Esophagus squamous epithelium (tissue), 5 donors: ENCODE results near the gene CNOT9. TPM values are rescaled to one million over a fixed set of nuclear protein-coding genes. Genes with fewer than 3 reads are reported as not detected.

Experiments used
- DNase-seq: peaks from one replicate; lab custom pipeline; 2025; lab: John Stamatoyannopoulos, UW
- H3K27ac ChIP-seq, 4 donors: fragments of 200-600 bp; sonication (generic); one replicate each; pipeline ENCODE4 v1.5.1; 2016 to 2019; ENCODE audit warnings: mild to moderate bottlenecking in 1 of 4
- H3K27me3 ChIP-seq, 4 donors: fragments of 200-600 bp; sonication (generic); 1 replicate in 3 of 4; 2 replicates in 1 of 4; pipeline versions ENCODE4 v1.5.1 to v1.6.0; 2017 to 2021; ENCODE audit warnings: antibody characterized with exemption in 1 of 4
- H3K36me3 ChIP-seq, 3 donors: fragments of 200-600 bp; sonication (generic); one replicate each; pipeline ENCODE4 v1.5.1; 2016 to 2019
- H3K4me1 ChIP-seq, 3 donors: fragments of 200-600 bp; sonication (generic); one replicate each; pipeline ENCODE4 v1.5.1; 2017 to 2019
- H3K4me3 ChIP-seq, 4 donors: fragments of 200-600 bp; sonication (generic); 1 replicate in 3 of 4; 2 replicates in 1 of 4; pipeline ENCODE4 v1.5.1; 2016 to 2019; ENCODE audit warnings: mild to moderate bottlenecking in 2 of 4, moderate library complexity in 1 of 4
- H3K9me3 ChIP-seq, 3 donors: fragments of 200-600 bp; sonication (generic); one replicate each; pipeline ENCODE4 v1.5.1; 2016 to 2019
- CTCF ChIP-seq, 6 experiments: fragments of 450-650 bp in 4 of 6; fragments of 200-600 bp in 2 of 6; sonication (generic) in 2 of 6; IDR thresholded peaks; one replicate each; pipeline ENCODE4 v1.5.1; 2016 to 2019; ENCODE audit warnings: antibody characterized with exemption in 6 of 6, mild to moderate bottlenecking in 4 of 6, moderate library complexity in 4 of 6
- POLR2A ChIP-seq, 4 donors: fragments of 450-650 bp; IDR thresholded peaks; one replicate each; pipeline ENCODE4 v1.6.1; 2017; ENCODE audit warnings: antibody characterized with exemption in 4 of 4, mild to moderate bottlenecking in 4 of 4, moderate library complexity in 3 of 4
- WGBS, 2 donors: methylation state at CpG; one replicate each; pipeline ENCODE4 v1.1.5; 2018; 5-methylcytosine and 5-hydroxymethylcytosine counted together
- intact Hi-C: fragments of 100-400 bp; cut with DNase I; formaldehyde crosslinking; loops from one replicate; pipeline ENCODE4 v1.15.0; 2022
- small RNA-seq, 4 donors: library from RNA; depleted of rRNA; stranded (forward); fragments of <200 nt; gene quantifications; one replicate each; pipeline ENCODE3, GENCODE V24; 2016
- total RNA-seq, 4 donors: library from RNA; depleted of rRNA; stranded (reverse); fragments of >200 nt; gene quantifications; one replicate each; pipeline ENCODE4 v1.1.0, GENCODE V29; 2016
- donor health status: DM: yes; HTN: yes; CAD: no.

The CNOT9 gene
- total RNA-seq, 4 donors from 2014 or later = 30.4 to 58.3 (median 40.0) TPM

- TF ChIP-seq POLR2A (IDR thresholded peaks at IDR 0.05) (no peak), CTCF (IDR thresholded peaks at IDR 0.05) (no peak)
- H3K27ac ChIP-seq = no peak overlapping the region
- WGBS, 2 donors = 85 to 97% methylated on average over 3 to 13 of the region's 17 CpGs
- H3K27me3 ChIP-seq = no peaks in the 10 kb centered on the region
- no peak overlapping the region for H3K4me3 ChIP-seq
- no peak for DNase-seq
- no peaks in the 10 kb centered on the region for H3K9me3 ChIP-seq
- H3K36me3 ChIP-seq = peaks cover 44 to 100% (median 65%) of the 10 kb centered on the region in 3 donors
- H3K4me1 ChIP-seq = no peaks in the 10 kb centered on the region
- intact Hi-C loops = no loop called here
Observed at GRCh38 chr2:218642786-218643185, 74.1 kb downstream of the CNOT9 start.

GRCh38 chr2:218643751-218644310 lies 75.2 kb downstream of the CNOT9 start:
- WGBS, 2 donors = no CpG with 5 or more reads among the region's 10 CpGs
- Histone ChIP-seq H3K36me3 (peaks cover 36 to 100% (median 58%) of the 10 kb centered on the region in 3 donors), H3K27ac (no peak overlapping the region), H3K4me3 (no peak overlapping the region), H3K9me3 (no peaks in the 10 kb centered on the region), H3K27me3 (no peaks in the 10 kb centered on the region), H3K4me1 (no peaks in the 10 kb centered on the region)
- no peak for DNase-seq
- TF ChIP-seq CTCF (IDR thresholded peaks at IDR 0.05) (no peak), POLR2A (IDR thresholded peaks at IDR 0.05) (no peak)
- intact Hi-C loops = no loop called here

- no peaks in the 10 kb centered on the region for H3K9me3 ChIP-seq
- intact Hi-C loops = no loop called here
- no peak overlapping the region for H3K27ac ChIP-seq
- TF ChIP-seq POLR2A (IDR thresholded peaks at IDR 0.05) = no peak
- TF ChIP-seq CTCF (IDR thresholded peaks at IDR 0.05) = no peak
- peaks cover 31 to 100% (median 57%) of the 10 kb centered on the region in 3 donors for H3K36me3 ChIP-seq
- DNase-seq = no peak
- H3K4me1 ChIP-seq = no peaks in the 10 kb centered on the region
- no peaks in the 10 kb centered on the region for H3K27me3 ChIP-seq
- 51 to 87% methylated on average over 5 to 7 of the region's 11 CpGs for WGBS, 2 donors
- no peak overlapping the region for H3K4me3 ChIP-seq
Observed at GRCh38 chr2:218644721-218645120, 76.1 kb downstream of the CNOT9 start.

GRCh38 chr2:218645126-218645525 lies 76.5 kb downstream of the CNOT9 start:
- TF ChIP-seq CTCF (IDR thresholded peaks at IDR 0.05) = no peak
- TF ChIP-seq POLR2A (IDR thresholded peaks at IDR 0.05) = no peak
- no peak overlapping the region for H3K27ac ChIP-seq
- no peaks in the 10 kb centered on the region for H3K9me3 ChIP-seq
- no peak for DNase-seq
- peaks cover 31 to 100% (median 58%) of the 10 kb centered on the region in 3 donors for H3K36me3 ChIP-seq
- intact Hi-C loops = no loop called here
- no peaks in the 10 kb centered on the region for H3K4me1 ChIP-seq
- H3K4me3 ChIP-seq = no peak overlapping the region
- WGBS, 2 donors = 83 to 89% methylated on average over 1 of the region's 1 CpG
- no peaks in the 10 kb centered on the region for H3K27me3 ChIP-seq

Small RNA genes lying within 50 kb of the gene (small RNA-seq; reads per million reads assigned to genes)
- gene RNU6-136P = 0 reads per million in 4 donors

Other genes with a start within 250 kb of the CNOT9 start
- not detected for gene CATIP, start 212.0 kb upstream of the CNOT9 start, total RNA-seq
- gene SLC11A1, start 186.6 kb upstream of the CNOT9 start, total RNA-seq = 10 to 100 TPM in 1 of 4 donors, 1 to 10 TPM in 3; 1.7 to 10.6 (median 8.7) TPM
- gene CTDSP1, start 169.0 kb upstream of the CNOT9 start, total RNA-seq = 10 to 100 TPM; 47.3 to 87.4 (median 58.0) TPM
- gene VIL1, start 149.7 kb upstream of the CNOT9 start, total RNA-seq = not detected
- 10 to 100 TPM in 1 of 4 donors, 1 to 10 TPM in 3; 6.0 to 10.9 (median 7.8) TPM for gene USP37, start 488 bp upstream of the CNOT9 start, total RNA-seq
- gene PLCD4, start 39.1 kb downstream of the CNOT9 start, total RNA-seq = 1 to 10 TPM; 2.7 to 7.1 (median 4.0) TPM
- gene ZNF142, start 90.8 kb downstream of the CNOT9 start, total RNA-seq = 10 to 100 TPM; 10.8 to 23.1 (median 20.0) TPM
- gene BCS1L, start 90.8 kb downstream of the CNOT9 start, total RNA-seq = 10 to 100 TPM; 29.9 to 34.0 (median 30.6) TPM
- 10 to 100 TPM in 3 of 4 donors, 1 to 10 TPM in 1; 9.6 to 17.4 (median 15.7) TPM for gene RNF25, start 103.2 kb downstream of the CNOT9 start, total RNA-seq
- gene STK36, start 103.2 kb downstream of the CNOT9 start, total RNA-seq = 10 to 100 TPM in 2 of 4 donors, 1 to 10 TPM in 2; 5.8 to 27.8 (median 10.4) TPM
- gene TTLL4, start 142.0 kb downstream of the CNOT9 start, total RNA-seq = 10 to 100 TPM; 12.8 to 17.5 (median 15.6) TPM
- 10 to 100 TPM in 1 of 4 donors, 1 to 10 TPM in 3; 1.7 to 11.2 (median 6.4) TPM for gene CYP27A1, start 213.3 kb downstream of the CNOT9 start, total RNA-seq